ENCODE results near the gene KCNQ5.

- TF ChIP-seq, protein P1, sequence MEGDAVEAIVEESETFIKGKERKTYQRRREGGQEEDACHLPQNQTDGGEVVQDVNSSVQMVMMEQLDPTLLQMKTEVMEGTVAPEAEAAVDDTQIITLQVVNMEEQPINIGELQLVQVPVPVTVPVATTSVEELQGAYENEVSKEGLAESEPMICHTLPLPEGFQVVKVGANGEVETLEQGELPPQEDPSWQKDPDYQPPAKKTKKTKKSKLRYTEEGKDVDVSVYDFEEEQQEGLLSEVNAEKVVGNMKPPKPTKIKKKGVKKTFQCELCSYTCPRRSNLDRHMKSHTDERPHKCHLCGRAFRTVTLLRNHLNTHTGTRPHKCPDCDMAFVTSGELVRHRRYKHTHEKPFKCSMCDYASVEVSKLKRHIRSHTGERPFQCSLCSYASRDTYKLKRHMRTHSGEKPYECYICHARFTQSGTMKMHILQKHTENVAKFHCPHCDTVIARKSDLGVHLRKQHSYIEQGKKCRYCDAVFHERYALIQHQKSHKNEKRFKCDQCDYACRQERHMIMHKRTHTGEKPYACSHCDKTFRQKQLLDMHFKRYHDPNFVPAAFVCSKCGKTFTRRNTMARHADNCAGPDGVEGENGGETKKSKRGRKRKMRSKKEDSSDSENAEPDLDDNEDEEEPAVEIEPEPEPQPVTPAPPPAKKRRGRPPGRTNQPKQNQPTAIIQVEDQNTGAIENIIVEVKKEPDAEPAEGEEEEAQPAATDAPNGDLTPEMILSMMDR (conservative IDR thresholded peaks at IDR 0.05 in 1 of 2, IDR thresholded peaks at IDR 0.05 in 1 of 2; ENCODE audit: low read depth in 1 of 2, low read length in 2 of 2) = no peak
- TF ChIP-seq EZH2 (IDR thresholded peaks at IDR 0.05; ENCODE audit: low read length, missing control alignments) = no peak
Measured at GRCh38 chr6:72789145-72789544, 167.3 kb downstream of the KCNQ5 start.
